Measurements from ENCODE around the gene MED9.

Gene MED9

GRCh38 chr17:17468217-17469010 is 8.4 kb upstream of the MED9 start:
- H3K4me3 ChIP-seq (ENCODE audit: low read depth, low read length), result no peak overlapping the region
- CTCF ChIA-PET, result interaction anchor here (0.5 to 2.2 kb wide), 4 partner anchors 28 to 484 kb away, joined by 3 to 13 read pairs (median 6); partner anchors contain the start of gene RASD1
- POLR2A ChIA-PET, result interaction anchor here (2.0 kb wide), 1 partner anchor 28 kb away, joined by 6 read pairs; the partner anchor contains the start of gene RASD1
- no peak overlapping the region for H3K27ac ChIP-seq (ENCODE audit: extremely low read depth, low read depth, low read length)
- H3K36me3 ChIP-seq (ENCODE audit: control insufficient read depth in 2 of 2, insufficient read depth in 1 of 2, low read length in 2 of 2), result no peaks in the 10 kb centered on the region
- no peaks in the 10 kb centered on the region for H3K9me3 ChIP-seq (ENCODE audit: control insufficient read depth, insufficient read depth, low read depth, low read length)
- TF ChIP-seq ZNF140 (tag by site-specific recombination; IDR thresholded peaks at IDR 0.05) (no peak), GLI4 (tag by site-specific recombination; IDR thresholded peaks at IDR 0.05) (no peak), ZNF692 (tag by site-specific recombination; IDR thresholded peaks at IDR 0.05) (no peak), ZNF311 (tag by site-specific recombination; IDR thresholded peaks at IDR 0.05; ENCODE audit: borderline replicate concordance) (no peak), ZNF776 (tag by site-specific recombination; IDR thresholded peaks at IDR 0.05; ENCODE audit: borderline replicate concordance) (no peak), FEZF1 (tag by site-specific recombination; IDR thresholded peaks at IDR 0.05) (no peak), ZNF701 (tag by site-specific recombination; IDR thresholded peaks at IDR 0.05) (no peak), YY2 (tag by site-specific recombination; IDR thresholded peaks at IDR 0.05) (no peak)
- TF ChIP-seq, protein P1, sequence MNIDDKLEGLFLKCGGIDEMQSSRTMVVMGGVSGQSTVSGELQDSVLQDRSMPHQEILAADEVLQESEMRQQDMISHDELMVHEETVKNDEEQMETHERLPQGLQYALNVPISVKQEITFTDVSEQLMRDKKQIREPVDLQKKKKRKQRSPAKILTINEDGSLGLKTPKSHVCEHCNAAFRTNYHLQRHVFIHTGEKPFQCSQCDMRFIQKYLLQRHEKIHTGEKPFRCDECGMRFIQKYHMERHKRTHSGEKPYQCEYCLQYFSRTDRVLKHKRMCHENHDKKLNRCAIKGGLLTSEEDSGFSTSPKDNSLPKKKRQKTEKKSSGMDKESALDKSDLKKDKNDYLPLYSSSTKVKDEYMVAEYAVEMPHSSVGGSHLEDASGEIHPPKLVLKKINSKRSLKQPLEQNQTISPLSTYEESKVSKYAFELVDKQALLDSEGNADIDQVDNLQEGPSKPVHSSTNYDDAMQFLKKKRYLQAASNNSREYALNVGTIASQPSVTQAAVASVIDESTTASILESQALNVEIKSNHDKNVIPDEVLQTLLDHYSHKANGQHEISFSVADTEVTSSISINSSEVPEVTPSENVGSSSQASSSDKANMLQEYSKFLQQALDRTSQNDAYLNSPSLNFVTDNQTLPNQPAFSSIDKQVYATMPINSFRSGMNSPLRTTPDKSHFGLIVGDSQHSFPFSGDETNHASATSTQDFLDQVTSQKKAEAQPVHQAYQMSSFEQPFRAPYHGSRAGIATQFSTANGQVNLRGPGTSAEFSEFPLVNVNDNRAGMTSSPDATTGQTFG (tag by site-specific recombination; IDR thresholded peaks at IDR 0.05; ENCODE audit: borderline replicate concordance), result no peak
- H3K4me1 ChIP-seq (ENCODE audit: control insufficient read depth, insufficient read depth, low read length), result 0 out of 2 replicates have a peak, but pooled peaks cover 2% of the 10 kb centered on the region

DNA sequence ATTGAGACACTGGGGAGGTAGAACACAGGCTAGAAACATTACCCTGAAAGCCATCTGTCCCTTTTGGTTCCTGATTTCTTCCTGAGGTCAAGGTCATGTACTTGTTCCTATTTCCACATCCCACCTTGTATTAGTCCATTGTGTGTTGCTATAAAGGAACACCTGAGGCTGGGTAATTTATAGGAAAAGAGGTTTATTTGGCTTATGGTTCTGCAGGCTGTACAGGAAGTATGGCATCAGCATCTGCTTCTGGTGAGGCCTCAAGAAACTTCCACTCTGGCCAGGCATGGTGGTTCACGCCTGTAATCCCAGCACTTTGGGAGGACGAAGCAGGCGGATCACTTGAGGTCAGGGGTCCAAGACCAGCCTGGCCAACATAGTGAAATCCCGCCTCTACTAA is 7.4 kb upstream of the MED9 start:
- POLR2A ChIA-PET, result no interaction called here
- H3K27ac ChIP-seq (ENCODE audit: extremely low read depth, low read depth, low read length), result no peak overlapping the region
- CTCF ChIA-PET, result interaction anchor here (0.5 to 0.6 kb wide), 2 partner anchors 15 to 56 kb away, joined by 3 to 4 read pairs; no protein-coding TSS in a partner anchor
- H3K4me1 ChIP-seq (ENCODE audit: control insufficient read depth, insufficient read depth, low read length), result 0 out of 2 replicates have a peak, but pooled peaks cover 2% of the 10 kb centered on the region
- no peak overlapping the region for H3K4me3 ChIP-seq (ENCODE audit: low read depth, low read length)
- H3K9me3 ChIP-seq (ENCODE audit: control insufficient read depth, insufficient read depth, low read depth, low read length), result no peaks in the 10 kb centered on the region
- H3K36me3 ChIP-seq (ENCODE audit: control insufficient read depth in 2 of 2, insufficient read depth in 1 of 2, low read length in 2 of 2), result no peaks in the 10 kb centered on the region
- no peak for TF ChIP-seq ZNF274 (IDR thresholded peaks at IDR 0.05; ENCODE audit: low read length)
- no peak for TF ChIP-seq ZNF274 (tag by site-specific recombination; IDR thresholded peaks at IDR 0.05; ENCODE audit: borderline replicate concordance)
- TF ChIP-seq ZEB2 (tag by site-specific recombination; IDR thresholded peaks at IDR 0.05), result no peak
- TF ChIP-seq ZNF324 (tag by site-specific recombination; IDR thresholded peaks at IDR 0.05), result no peak
- no peak for TF ChIP-seq ZFP37 (tag by site-specific recombination; IDR thresholded peaks at IDR 0.05)
- no peak for TF ChIP-seq ZNF335 (tag by site-specific recombination; conservative IDR thresholded peaks at IDR 0.05)
- no peak for TF ChIP-seq MYNN (tag by site-specific recombination; IDR thresholded peaks at IDR 0.05; ENCODE audit: borderline replicate concordance)
- TF ChIP-seq ZNF266 (tag by site-specific recombination; IDR thresholded peaks at IDR 0.05; ENCODE audit: low read depth), result no peak
- no peak for TF ChIP-seq ZNF777 (tag by site-specific recombination; IDR thresholded peaks at IDR 0.05; ENCODE audit: borderline replicate concordance)
- no peak for TF ChIP-seq ZNF76 (tag by site-specific recombination; IDR thresholded peaks at IDR 0.05; ENCODE audit: borderline replicate concordance, low read depth)
- TF ChIP-seq ZNF530 (tag by site-specific recombination; IDR thresholded peaks at IDR 0.05; ENCODE audit: low read depth), result no peak
- TF ChIP-seq ZNF404 (tag by site-specific recombination; IDR thresholded peaks at IDR 0.05), result no peak
- no peak for TF ChIP-seq ZNF707 (tag by site-specific recombination; IDR thresholded peaks at IDR 0.05)
- TF ChIP-seq ZNF571 (tag by site-specific recombination; IDR thresholded peaks at IDR 0.05), result no peak
- no peak for TF ChIP-seq ZNF423 (tag by site-specific recombination; IDR thresholded peaks at IDR 0.05)
- TF ChIP-seq ZNF548 (tag by site-specific recombination; IDR thresholded peaks at IDR 0.05), result no peak
- no peak for TF ChIP-seq ZNF654 (tag by site-specific recombination; IDR thresholded peaks at IDR 0.05; ENCODE audit: low read depth)
- TF ChIP-seq ZNF184 (tag by site-specific recombination; IDR thresholded peaks at IDR 0.05), result no peak
- TF ChIP-seq, protein P2, sequence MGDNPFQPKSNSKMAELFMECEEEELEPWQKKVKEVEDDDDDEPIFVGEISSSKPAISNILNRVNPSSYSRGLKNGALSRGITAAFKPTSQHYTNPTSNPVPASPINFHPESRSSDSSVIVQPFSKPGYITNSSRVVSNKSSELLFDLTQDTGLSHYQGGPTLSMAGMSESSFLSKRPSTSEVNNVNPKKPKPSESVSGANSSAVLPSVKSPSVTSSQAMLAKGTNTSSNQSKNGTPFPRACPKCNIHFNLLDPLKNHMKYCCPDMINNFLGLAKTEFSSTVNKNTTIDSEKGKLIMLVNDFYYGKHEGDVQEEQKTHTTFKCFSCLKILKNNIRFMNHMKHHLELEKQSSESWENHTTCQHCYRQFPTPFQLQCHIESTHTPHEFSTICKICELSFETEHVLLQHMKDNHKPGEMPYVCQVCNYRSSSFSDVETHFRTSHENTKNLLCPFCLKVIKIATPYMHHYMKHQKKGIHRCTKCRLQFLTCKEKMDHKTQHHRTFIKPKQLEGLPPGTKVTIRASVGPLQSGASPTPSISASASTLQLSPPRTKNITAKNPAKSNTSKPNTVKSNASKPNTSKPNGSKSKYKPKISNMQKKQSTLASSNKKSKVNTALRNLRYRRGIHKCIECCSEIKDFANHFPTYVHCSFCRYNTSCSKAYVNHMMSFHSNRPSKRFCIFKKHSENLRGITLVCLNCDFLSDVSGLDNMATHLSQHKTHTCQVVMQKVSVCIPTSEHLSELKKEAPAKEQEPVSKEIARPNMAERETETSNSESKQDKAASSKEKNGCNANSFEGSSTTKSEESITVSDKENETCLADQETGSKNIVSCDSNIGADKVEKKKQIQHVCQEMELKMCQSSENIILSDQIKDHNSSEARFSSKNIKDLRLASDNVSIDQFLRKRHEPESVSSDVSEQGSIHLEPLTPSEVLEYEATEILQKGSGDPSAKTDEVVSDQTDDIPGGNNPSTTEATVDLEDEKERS (tag by site-specific recombination; IDR thresholded peaks at IDR 0.05), result no peak
- TF ChIP-seq ZNF133 (tag by site-specific recombination; IDR thresholded peaks at IDR 0.05), result no peak
